Activated CD8-positive, alpha-beta memory T cell treated with anti-CD3 and anti-CD28 coated beads for 4 hours (primary cell): ENCODE results near the gene SPATA46.
"Not testable (repeated sequence)": the region's sequence is repeated elsewhere in the genome, so short reads cannot be mapped to it uniquely, and the experiment has no call there.

ENCODE experiments used
- DNase-seq, 2 donors: peaks; one replicate each; pipeline ENCODE4 v3.0.0-alpha.2; 2020; ENCODE audit warnings: low read depth in 2 of 2

The SPATA46 gene, protein sequence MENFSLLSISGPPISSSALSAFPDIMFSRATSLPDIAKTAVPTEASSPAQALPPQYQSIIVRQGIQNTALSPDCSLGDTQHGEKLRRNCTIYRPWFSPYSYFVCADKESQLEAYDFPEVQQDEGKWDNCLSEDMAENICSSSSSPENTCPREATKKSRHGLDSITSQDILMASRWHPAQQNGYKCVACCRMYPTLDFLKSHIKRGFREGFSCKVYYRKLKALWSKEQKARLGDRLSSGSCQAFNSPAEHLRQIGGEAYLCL

DNA sequence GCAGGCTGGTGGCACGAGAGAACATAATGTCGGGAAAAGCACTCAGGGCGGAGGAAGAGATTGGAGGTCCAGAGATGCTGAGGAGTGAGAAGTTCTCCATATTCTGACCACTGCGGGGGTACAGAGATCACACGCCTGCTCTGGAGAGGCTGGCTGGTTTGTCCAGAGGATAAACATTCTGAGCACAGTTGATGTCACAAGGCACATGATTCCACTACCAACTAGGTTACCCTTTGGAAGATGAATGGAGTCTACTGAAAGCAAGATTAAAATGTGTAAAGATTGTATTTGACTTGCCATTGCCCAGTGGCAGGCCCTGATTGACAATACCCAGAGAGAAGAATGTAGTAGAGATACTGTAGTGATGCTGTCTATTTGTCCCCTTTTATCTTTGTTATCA is at the start of gene SPATA46:
Gene SPATA46 (minus strand): TSS at position 164 of the 400 bp plus-strand sequence. CDS start 64 bp downstream, at position 100.
- DNase-seq: no peak

DNA sequence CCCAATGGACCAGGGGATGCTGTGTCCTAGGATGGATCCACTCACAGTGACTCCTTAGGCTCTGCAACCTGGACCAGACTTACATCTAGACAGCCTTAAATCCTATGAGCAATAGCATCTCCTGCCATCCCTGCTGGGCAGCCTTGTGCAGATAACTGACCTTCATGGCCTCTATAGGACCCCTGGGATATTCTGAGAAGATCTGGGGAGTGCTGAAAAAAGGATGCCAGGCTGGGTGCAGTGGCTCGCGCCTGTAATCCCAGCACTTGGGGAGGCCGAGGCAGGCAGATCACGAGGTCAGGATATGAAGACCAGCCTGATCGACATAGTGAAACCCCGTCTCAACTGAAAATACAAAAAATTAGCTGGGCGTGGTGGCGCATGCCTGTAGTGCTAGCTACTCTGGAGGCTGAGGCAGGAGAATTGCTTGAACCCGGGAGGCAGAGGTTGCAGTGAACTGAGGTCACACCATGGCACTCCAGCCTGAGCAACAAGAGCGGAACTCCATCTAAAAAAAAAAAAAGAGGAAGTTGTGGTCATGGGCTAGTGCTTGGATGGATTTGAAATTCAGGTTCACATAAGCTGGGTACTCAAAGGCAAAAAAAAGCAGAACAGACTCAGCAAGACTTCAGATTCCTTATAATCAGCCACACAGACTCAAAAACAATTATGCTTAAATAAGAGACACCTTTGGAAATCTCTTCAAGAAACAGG is 46.2 kb upstream of the SPATA46 start:
- no peak for DNase-seq

DNA sequence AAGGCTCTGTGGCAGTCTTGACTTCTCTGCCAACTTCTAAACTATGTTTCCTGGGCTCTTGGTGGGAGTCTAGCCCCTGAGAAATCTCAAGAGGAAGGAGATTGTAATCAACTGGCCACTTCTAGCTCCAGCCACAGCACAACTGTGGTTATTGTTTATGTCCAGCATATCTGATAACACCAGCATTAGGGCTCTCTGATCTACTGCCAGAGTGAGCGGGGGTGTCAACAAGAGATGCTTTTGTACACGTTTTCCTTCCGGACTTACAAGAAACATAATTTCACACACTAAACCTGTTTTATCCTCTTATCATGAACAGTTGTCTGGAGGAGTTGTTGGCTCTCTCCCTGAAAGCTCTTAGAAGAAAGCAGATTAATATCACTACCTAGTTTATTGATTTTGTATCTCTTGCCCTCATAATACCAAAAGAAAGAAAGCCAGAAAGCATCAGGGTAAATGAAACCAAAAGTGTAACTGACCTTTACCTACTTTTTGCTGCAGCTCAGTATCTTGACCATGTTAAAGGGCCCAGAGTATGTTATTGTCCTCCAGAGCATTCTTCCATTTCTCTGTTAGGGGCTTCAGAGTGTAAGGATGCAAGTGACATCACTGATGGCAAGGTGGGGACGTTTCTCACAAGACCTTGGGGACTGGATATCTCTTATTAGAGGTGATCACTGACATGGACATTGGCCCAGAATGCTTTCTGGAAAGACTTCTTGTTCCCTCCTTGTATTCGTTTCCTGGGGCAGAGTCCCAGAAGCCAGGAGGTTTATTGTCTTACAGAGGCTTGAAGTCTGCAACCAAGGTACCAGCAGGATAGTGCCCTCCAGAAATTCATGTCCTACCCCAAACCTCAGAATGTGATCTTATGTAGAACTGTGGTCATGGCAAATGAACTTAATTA is 44.9 kb upstream of the SPATA46 start:
- DNase-seq: no peak

DNA sequence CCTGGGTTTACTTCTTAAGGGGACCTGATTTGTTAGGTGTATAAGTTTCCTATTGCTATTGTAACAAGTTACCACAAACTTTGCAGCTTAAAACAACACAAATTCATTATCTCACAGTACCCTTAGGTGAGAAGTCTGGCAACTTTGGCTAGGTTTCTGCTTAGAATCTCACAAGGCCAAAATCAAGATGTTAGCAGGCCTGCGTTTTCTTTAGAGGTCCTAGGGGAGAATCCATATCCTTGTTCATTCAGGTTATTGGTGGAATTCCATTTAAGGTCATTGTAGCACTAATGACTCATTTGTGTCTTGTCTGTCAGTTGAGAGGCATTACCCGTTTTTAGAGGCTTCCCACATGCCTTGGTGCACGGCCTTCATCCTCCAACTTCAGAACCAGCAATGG is 43.5 kb upstream of the SPATA46 start:
- no peak for DNase-seq

DNA sequence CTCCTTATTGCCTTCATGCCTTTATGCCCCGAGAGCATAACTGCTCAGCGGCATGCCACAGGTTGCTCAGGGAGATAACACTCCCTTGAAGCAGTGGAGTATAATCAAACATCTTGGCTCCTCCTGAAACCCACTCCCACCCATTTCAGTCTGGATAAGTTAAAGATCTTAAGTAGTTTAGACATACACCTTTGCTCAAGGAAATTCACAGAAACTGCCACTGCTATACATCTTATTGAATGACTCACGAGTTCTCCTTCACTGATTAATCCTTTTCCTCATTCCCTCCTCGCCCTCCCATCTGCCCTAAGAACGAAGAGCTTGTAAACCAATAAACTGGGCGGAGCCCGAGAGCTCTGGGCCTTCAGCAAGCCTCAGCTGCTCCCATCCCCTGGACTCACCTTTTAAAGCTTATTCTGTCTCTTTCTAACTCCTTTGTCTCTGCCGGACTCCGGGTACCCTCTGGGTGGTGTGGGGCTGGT is 42.8 kb upstream of the SPATA46 start:
- not testable (repeated sequence) for DNase-seq

DNA sequence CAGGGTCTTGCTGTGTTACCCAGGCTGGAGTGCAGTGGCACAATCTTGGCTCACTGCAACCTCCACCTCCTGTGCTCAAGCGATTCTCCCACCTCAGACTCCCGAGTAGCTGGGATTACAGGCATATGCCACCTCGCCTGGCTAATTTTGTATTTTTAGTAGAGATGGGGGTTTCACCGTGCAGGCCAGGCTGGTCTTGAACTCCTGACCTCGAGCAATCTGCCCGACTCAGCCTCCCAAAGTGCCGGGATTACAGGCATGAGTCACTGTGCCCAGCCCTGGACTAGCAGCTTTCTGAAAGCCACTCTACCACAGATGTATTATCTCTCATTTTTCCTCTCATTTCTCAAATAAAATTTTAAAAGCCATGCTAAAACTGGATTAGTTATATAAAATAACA is 41.9 kb upstream of the SPATA46 start:
- DNase-seq: not testable (repeated sequence)

DNA sequence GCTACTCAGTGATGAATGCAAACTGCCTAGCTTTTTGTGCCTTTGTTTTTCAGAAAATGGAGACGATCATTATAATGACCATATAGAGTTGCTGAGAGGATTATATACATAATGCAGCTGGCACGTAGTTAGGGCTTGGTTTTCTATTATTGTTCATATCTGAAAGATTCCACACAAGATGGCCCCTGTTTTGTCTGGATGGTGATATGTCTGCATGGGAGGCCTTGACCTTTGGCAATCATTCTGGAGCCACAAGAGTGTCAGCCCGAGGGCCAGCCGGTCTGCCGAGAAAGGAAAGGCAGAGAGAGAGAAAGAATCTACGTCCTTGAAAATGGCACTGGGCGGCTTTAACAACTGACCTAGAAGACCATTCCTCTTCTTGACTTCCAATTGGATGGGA is 41.0 kb upstream of the SPATA46 start:
- DNase-seq: no peak

DNA sequence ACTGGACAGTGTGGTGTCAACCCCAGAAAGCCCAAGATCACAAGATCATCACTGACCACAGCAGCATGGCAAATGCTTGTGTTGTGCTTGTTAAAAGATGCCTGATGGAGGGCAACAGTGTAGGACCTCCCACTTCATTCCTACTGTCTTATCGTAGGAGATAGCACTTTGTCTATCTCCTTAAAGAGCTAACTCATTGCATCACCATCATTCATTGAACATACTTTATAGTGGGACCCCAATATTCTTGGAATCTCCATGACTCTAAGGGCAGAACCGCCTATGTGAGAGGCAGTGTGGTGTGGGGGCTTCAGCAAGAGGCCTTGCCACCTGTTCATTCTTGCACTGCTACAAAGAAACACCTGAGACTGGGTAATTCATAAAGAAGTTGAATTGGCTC is 40.3 kb upstream of the SPATA46 start:
- DNase-seq: no peak

DNA sequence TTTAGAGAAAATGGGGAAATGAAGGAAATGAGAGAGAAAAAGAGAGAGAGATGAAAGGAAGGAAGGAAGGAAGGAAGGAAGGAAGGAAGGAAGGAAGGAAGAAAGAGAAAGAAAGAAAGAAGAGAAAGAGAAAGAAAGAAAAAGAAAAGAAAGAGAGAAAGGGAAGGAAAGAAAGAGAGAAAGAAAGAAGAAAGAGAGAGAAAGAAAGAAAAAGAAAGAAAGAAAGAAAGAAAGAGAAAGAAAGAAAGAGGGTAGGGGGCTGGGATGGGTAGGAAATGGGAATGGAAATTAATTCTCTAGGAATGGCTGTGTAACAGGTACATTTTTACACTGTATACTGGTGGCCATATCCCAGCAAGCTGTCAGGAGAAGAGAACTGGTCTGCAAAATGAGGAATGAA is 39.6 kb upstream of the SPATA46 start:
- no peak for DNase-seq

DNA sequence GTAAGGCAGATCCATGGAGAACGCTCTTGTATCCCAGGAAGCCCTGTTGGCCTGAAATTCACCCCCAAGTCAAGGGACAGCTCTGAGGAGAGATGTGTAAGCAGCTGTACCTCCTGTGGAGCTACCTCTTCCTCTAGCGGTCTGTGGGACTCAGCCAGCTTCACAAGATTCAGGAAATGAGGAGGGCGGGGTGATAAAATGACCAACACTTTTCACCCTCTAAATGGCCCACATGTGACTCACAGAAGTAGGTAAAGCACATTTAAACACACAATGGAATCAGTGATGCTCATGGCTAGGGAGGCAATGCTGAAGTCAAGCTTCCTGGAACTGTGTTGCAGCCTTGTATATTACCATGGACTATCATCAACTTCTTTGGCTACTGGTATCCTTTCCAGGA is 35.3 kb upstream of the SPATA46 start, which contains the start of gene SH2D1B:
Gene SH2D1B (minus strand): TSS at position 135 of the 400 bp plus-strand sequence. CDS start 120 bp downstream, at position 15.
- peak in 1 of 2 donors; percentile 14 for DNase-seq

DNA sequence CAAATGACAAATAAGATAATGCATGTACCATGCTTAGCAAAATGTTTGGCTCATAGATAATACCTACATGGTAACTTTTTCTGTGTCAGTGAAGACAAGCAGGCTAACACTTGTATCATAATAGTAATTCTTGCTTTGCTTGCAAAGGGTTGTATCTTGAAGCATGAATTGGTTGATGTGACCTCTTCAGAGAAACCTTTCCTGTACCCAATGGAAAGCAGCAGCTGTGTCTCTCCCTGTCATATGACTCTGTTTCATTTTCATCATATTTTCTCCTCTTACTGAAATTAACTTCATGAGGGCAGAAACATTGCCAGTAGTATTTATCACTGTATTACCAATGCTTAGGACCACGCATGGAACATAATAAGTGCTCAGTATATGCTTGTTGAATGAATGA is 30.9 kb upstream of the SPATA46 start:
- DNase-seq: no peak

DNA sequence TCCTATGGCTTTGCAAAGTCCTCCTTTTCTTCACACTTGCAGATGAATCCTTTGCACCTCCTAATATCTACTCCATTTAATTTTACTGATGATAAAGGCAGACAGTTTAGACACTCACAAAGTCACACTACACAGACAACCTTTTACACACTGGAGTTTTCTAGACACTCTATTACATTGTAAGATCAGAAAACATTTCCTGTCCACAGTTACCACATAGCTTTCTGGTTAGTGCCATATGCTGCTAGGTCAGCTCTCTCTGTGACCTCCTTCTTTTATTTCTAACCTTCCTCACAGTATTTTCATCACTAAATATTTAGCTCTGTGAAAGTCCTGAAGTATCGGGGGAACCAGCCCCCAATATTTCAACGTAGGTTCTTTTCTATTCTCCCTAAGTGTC is 30.2 kb upstream of the SPATA46 start:
- DNase-seq: no peak

DNA sequence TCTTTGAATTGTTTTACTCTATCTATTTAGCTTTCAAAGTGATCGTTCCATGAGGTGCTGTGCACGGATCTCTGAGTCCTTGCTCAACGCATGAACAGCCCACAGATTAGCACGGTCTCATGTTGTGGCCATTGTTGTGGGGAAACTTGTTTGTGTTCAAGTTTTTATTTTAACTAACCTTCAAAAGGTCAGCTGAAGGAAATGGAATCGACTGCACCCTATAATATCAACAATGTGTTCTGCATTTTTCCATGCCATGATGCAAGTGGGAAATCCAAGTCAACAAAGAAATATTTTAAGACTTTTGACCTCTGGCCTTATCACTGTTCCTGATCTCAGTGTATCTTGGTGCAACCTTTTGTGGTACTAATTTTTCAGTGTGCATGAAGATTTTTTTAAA is 29.1 kb upstream of the SPATA46 start:
- no peak for DNase-seq

DNA sequence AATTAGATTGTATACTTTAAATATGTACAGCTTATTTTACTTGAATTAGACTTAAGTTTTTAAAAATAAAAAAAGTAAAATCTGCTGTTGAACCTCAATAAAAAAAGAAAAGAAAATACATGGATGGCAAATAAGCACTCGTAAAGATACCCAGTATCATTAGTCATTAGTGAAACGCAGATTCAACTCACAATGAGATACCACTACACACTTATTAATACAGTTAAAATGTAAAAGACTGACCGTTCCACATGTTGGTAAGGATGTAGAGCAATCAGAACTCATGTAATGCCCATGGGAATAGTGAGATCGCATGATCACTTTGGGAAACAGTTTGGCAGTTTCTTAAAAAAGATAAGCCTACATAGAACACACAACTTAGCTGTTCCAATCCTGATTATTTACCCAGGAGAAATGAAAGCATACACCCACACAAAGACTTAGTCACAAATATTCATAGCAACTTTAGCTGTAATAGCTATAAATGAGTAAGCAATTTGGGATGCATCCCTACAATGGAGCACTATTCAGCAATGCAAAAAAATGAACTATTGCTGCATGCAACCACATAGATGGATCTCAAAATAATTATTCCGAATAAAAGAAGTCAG is 28.0 kb upstream of the SPATA46 start:
- DNase-seq: no peak

DNA sequence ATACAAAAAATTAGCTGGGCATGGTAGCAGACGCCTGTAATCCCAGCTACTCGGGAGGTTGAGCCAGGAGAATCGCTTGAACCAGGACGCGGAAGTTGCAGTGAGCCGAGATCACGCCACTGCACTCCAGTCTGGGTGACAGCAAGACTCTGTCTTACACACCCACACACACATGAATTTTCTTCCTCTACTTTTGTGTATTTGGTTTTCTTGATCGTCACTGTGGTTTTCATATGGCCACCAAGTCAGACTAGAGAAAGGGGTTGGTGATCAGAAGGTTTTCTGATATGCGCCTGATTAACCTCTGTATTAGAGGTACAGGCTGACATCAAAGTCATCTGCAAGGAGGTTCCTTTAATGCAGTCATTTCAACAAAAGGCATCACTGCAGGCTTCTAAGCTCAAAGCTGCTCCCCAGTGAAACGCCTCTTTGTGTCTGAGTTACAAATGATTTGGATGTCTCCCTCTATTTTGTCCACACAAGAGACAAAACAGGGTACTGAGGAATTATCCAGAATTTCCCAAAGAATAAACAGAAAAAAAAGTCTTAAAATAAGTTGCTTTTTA is 24.2 kb upstream of the SPATA46 start:
- no peak for DNase-seq

DNA sequence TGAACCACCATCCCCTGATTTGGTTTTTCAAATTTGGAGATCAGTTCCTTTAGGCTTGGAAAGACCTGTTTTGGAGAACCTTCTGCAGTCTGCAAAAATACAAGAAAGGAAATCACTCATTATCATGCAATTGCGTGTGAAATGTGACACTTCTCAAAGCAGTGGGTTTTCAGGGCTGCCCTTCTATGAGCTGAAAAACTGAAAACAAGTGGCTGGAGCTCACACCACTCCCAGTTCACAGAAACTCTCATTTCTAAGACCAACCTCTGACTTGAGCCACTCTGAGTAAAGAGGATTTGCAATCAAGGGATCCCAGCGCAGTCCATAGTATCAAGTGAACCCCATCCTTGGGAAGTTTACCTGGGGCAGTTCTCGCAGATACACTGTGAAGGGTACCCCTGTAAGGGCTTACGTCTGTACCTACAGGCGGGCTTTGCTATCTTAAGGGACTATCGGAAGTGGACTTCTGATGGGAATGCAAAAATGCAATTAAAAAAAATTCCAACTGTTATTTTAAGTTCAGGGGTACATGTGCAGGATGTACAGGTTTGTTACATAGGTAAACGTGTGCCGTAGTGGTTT is 22.4 kb upstream of the SPATA46 start:
- no peak for DNase-seq

DNA sequence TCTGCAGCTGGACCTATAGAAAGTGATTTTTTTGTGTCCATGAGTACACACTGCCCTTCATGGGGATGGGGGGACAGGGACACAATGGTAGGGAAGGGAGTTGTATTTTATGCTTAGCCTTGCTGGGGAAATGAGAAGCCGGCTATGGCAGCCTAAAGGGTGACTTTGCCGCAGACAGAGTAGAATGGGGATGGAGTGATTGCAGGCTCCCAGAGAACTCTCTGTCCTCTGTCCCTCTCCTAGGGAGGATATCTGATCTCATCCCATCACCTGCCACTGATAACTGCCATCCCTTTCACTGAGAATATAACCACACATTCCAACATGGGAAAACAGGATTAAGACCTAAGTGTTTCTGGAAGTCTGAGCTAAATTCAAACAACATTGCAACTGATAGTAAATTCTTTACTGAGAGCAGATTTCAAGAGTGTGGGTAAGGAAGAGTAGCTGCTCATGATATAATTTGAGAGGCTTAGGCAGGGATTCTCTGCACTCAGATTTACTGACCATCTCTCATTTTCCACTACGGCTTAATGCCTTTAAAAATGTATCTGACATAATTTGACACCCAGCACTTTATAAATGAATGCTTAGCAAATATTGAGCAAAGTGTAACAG is 21.4 kb upstream of the SPATA46 start:
- DNase-seq: no peak

DNA sequence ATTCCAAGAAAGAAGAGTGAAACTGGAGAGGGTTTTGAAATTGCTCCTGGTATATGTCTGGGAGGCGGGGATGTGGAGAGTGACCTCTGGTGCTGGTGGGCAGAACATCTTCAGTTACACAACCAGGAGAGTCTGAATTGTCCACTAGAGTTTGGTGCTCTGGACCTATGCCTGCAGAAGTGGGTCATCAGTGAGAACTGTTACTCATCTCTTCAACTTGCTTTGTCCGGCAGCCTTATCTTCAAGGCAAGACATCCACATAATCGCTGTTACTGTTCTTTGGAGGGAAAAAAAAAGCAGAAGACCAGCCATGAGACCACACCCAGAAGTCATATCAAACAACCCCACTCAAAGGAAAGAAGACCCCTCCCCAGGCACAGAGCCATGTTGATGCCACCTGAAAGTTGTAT is 20.4 kb upstream of the SPATA46 start:
- no peak for DNase-seq

DNA sequence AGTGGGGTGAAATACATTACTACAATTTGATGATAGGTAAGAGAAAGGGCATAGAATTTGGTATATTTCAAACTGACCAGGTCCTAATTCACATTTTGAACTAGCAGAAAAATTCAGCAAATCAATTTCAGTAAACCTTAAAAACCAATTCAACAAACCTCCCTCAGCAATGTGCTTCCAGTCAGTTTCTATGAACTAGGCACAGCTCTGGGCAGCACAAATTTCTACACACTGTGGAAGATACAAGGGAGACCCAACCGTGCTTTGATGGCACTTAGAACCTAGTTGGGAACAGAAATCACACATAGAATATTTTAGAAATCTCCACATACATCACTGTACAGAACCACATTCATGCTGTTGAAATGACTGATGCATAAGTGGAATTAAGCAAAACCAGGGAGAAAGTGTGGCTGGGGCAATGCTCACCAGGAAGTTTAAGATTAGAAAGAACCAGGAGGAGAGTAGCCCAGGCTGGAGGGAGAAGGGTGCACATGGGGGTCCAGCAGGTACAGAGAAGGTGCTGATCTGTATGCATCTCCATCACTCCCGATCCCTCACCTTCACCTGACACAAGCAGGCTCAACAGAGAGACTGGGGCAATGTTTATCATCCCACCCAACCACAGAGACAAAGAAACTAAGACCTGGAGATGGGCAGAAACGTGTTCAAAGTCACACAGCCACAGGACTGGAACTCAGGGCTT is 19.7 kb upstream of the SPATA46 start:
- no peak for DNase-seq
